Effector memory CD4-positive, alpha-beta T cell (primary cell): Measurements from ENCODE around the gene SMG5.
A peak's percentile ranks its signal among the peaks of the same experiment; 100 is the strongest.

Experiments used
- DNase-seq, 3 donors: peaks; one replicate each; pipeline ENCODE4 v3.0.0-alpha.2; 2020
- H3K27ac ChIP-seq: 2 replicates; pipeline ENCODE4 v1.7.0; 2013; ENCODE audit warnings: mild to moderate bottlenecking, low read length, moderate library complexity; ENCODE audit not compliant: insufficient read depth, poor library complexity, severe bottlenecking
- H3K27me3 ChIP-seq: replicated peaks from 2 replicates; pipeline ENCODE4 v1.7.0; 2013; ENCODE audit warnings: mild to moderate bottlenecking, low read length; ENCODE audit not compliant: insufficient read depth, control insufficient read depth, poor library complexity, severe bottlenecking
- H3K36me3 ChIP-seq: 2 replicates; pipeline ENCODE4 v1.7.0; 2013; ENCODE audit warnings: mild to moderate bottlenecking, low read length, moderate library complexity; ENCODE audit not compliant: control insufficient read depth, insufficient read depth
- H3K4me1 ChIP-seq: 2 replicates; pipeline ENCODE4 v1.7.0; 2013; ENCODE audit warnings: low read length, mild to moderate bottlenecking; ENCODE audit not compliant: control insufficient read depth, insufficient read depth, poor library complexity, severe bottlenecking
- H3K4me3 ChIP-seq: 2 replicates; pipeline ENCODE4 v1.7.0; 2013; ENCODE audit warnings: low read length, low read depth, mild to moderate bottlenecking; ENCODE audit not compliant: insufficient read depth, poor library complexity, severe bottlenecking
- H3K9me3 ChIP-seq: 2 replicates; pipeline ENCODE4 v1.7.0; 2013; ENCODE audit warnings: mild to moderate bottlenecking, low read length, moderate library complexity; ENCODE audit not compliant: control insufficient read depth

Gene SMG5

DNA sequence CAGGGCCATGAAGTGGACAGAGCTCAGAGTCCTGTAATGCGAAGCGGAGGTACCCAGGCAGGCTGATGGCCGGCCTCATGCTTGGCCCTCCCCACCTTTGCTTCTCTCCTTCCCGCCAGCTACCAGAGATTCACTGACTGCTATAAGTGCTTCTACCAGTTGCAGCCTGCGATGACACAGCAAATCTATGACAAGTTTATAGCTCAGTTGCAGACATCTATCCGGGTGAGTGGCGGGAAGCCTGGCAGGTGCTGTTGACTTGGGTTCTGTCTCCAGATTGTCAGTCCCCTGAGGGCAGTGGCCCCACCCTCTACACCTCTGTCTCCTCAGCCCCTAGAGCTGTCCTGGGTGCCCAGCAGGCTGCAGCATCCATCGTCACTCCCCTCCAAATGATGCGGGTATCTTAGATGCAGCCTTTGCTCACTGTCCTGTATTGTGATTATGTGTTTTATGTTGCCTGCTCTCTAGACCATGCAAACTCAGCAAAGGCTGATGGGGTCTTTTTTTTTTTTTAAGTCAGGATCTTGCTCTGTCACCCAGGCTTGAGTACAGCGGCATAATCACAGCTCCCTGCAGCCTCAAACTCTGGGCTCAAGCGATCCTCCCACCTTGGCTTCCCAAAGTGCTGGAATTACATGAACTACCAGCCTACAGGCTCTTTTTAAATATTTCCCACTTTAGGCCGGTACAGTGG lies 50.3 kb downstream of the SMG5 start:
- no peaks in the 10 kb centered on the region for H3K9me3 ChIP-seq
- no peaks in the 10 kb centered on the region for H3K4me1 ChIP-seq
- no peak overlapping the region for H3K27ac ChIP-seq
- no peak for DNase-seq
- H3K27me3 ChIP-seq, result no peaks in the 10 kb centered on the region
- no peak overlapping the region for H3K4me3 ChIP-seq
- peaks cover 34% of the 10 kb centered on the region for H3K36me3 ChIP-seq

DNA sequence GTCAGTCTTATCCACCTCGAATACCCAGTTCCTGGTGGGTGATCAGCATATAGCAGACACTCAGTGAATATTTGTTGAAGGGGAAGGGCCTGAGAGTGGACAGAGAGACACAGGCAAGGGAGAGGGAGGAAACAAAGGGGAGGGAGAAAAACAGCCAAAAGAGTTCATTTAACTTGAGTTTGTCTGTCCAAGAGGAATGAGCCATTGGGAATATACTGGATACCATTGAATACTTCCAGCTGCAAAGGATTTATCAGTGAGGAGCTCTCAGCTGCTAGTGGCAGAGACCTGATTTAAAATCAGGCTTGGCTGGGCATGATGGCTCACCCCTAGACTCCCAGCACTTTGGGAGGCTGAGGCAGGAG lies 52.2 kb downstream of the SMG5 start:
- Histone ChIP-seq H3K36me3 (peaks cover 25% of the 10 kb centered on the region), H3K4me1 (peaks cover 1% of the 10 kb centered on the region), H3K27ac (no peak overlapping the region), H3K9me3 (no peaks in the 10 kb centered on the region), H3K4me3 (no peak overlapping the region), H3K27me3 (no peaks in the 10 kb centered on the region)
- no peak for DNase-seq

DNA sequence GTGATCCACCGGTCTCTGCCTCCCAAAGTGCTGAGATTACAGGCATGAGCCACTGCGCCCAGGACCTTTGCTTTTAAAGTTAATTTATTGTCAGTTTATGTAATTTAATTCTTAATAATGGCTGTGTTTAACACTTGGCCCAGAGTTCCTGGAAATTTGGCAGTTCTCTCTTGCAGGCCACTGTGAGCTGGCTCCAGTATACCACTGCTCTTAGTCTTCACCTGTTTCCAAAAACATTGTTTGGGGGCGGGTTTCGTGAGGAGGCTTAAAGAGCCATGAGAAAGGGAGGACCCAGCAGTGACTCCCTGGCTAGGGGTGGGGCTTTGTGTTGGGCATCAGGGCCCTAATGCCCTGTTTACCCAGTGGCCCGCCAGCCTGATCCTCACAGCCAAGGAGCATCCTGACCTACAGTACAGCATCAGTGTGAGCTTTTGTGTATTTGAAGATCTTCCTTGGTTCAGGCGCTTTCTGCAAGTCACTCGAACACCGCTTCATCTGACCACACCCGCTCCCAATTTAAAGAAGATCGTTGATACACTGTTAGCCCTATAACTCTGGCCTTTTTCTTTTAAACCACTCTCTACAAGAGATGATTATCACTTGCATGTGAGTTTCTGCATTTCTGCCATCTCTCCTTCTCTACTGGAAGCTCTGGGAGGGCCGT lies 52.7 kb downstream of the SMG5 start:
- no peaks in the 10 kb centered on the region for H3K27me3 ChIP-seq
- H3K9me3 ChIP-seq, result no peaks in the 10 kb centered on the region
- DNase-seq, result no peak
- no peak overlapping the region for H3K4me3 ChIP-seq
- peaks cover 5% of the 10 kb centered on the region for H3K4me1 ChIP-seq
- peaks cover 25% of the 10 kb centered on the region for H3K36me3 ChIP-seq
- H3K27ac ChIP-seq, result no peak overlapping the region

DNA sequence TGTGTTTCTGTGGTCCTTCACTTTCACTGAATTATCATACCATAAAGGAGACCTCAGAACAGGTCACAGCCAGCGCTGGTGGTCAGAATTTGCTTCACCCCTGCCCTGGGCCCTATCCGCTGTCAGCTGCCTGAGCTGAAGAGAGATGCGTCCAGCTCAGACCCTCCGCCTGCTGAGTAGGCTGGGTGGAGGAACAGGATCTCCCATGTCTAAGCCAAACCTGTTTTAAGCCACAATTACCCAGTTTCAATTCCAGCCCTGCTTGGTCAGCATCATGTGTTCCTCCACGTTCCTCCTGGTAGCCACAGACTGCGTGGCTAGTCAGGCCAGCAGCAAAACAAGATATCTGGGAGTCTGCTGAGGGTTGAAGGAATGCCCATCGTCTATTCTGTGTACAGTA lies 54.1 kb downstream of the SMG5 start:
- peaks cover 29% of the 10 kb centered on the region for H3K36me3 ChIP-seq
- no peak overlapping the region for H3K4me3 ChIP-seq
- peaks cover 5% of the 10 kb centered on the region for H3K4me1 ChIP-seq
- no peaks in the 10 kb centered on the region for H3K9me3 ChIP-seq
- DNase-seq, result no peak
- no peak overlapping the region for H3K27ac ChIP-seq
- H3K27me3 ChIP-seq, result no peaks in the 10 kb centered on the region

DNA sequence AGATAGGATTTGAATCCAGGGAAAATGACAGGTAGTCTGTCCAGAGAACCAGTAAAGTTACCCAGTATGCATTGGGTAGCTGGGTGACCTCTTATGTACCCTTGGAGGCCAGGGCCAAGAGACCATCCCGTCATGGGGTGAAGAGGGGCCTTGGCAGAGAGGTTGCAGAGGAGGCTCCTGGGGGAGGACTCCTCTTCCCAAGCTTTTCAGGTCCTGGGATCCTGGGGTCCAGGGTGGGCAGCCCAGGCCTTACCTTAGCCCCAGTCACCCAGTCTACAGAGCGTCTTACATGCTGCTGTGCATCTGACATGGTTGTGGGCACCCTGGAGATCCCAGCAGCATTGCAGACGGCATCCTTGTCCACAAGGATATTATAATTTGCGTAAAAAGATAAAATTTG lies 55.8 kb downstream of the SMG5 start:
- Histone ChIP-seq H3K9me3 (no peaks in the 10 kb centered on the region), H3K4me1 (peaks cover 5% of the 10 kb centered on the region), H3K27ac (no peak overlapping the region), H3K4me3 (no peak overlapping the region), H3K27me3 (no peaks in the 10 kb centered on the region), H3K36me3 (peaks cover 34% of the 10 kb centered on the region)
- DNase-seq, result no peak

DNA sequence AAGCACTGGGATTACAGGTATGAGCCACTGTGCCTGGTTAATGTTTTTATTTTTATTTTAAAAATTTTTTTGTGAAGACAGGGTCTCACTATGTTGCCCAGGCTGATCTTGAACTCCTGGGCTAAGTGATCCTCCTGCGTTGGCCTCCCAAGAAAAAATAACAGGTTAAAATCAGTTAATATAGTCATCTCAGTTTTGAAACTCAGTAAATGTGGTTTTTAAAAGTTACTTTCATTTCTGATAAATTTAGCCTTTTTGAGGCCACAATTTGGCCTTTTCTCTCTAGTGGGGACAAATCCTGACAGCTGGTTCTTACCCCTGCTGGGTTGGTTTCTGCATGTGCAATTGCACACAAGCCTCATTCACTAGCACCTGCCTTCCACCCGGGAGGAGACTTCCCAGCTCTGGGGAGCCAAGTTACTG lies 56.5 kb downstream of the SMG5 start:
- no peak overlapping the region for H3K27ac ChIP-seq
- no peaks in the 10 kb centered on the region for H3K9me3 ChIP-seq
- DNase-seq, result no peak
- H3K4me1 ChIP-seq, result peaks cover 5% of the 10 kb centered on the region
- H3K36me3 ChIP-seq, result peaks cover 39% of the 10 kb centered on the region
- H3K4me3 ChIP-seq, result no peak overlapping the region
- H3K27me3 ChIP-seq, result no peaks in the 10 kb centered on the region

DNA sequence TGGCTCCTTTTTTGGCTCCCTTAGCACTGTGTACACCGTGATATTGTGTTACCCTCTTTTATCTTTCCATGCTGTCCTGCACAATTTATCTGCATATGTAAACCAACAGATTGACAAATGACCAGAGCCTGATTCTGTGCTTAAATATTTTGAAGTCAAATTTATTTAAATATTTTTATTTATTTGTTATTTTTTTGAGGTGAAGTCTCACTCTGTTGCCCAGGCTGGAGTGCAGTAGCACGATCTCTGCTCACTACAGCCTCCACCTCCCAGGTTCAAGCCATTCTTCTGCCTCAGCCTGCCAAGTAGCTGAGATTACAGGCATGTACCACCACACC lies 57.0 kb downstream of the SMG5 start:
- no peak for DNase-seq
- H3K4me1 ChIP-seq, result peaks cover 5% of the 10 kb centered on the region
- H3K27me3 ChIP-seq, result no peaks in the 10 kb centered on the region
- no peak overlapping the region for H3K4me3 ChIP-seq
- H3K27ac ChIP-seq, result no peak overlapping the region
- peaks cover 43% of the 10 kb centered on the region for H3K36me3 ChIP-seq
- H3K9me3 ChIP-seq, result no peaks in the 10 kb centered on the region

DNA sequence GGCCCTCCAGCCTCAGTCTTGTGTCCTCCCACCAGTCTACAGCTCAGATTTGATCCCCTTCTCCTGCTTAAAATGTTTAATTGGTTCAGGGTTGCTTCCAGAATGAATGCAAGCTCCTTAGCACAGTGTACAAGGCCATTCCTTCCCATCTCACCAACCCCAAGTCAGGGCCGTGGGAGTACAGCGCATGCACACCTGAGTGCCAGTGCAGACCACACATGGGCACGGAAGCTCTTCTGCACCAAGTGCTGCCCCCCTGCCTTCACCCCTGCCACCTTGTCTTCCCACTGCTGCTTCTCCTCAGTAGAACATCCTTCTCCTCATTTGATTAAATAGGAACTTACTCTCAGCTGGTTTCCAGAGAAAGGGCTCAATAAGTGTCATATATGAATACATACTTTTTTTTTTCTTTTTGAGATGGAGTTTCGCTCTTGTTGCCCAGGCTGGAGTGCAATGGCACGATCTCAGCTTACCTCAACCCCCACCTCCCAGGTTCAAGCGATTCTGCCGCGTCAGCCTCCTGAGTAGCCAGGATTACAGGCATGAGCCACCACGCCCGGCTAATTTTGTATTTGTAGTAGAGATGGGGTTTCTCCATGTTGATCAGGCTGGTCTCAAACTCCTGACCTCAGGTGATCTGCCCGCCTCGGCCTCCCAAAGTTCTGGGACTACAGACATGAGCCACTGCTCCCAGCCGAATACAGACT lies 60.5 kb downstream of the SMG5 start:
- DNase-seq, result no peak
- H3K27ac ChIP-seq, result no peak overlapping the region
- H3K27me3 ChIP-seq, result no peaks in the 10 kb centered on the region
- H3K4me3 ChIP-seq, result no peak overlapping the region
- H3K9me3 ChIP-seq, result no peaks in the 10 kb centered on the region
- peaks cover 8% of the 10 kb centered on the region for H3K4me1 ChIP-seq
- peaks cover 34% of the 10 kb centered on the region for H3K36me3 ChIP-seq

DNA sequence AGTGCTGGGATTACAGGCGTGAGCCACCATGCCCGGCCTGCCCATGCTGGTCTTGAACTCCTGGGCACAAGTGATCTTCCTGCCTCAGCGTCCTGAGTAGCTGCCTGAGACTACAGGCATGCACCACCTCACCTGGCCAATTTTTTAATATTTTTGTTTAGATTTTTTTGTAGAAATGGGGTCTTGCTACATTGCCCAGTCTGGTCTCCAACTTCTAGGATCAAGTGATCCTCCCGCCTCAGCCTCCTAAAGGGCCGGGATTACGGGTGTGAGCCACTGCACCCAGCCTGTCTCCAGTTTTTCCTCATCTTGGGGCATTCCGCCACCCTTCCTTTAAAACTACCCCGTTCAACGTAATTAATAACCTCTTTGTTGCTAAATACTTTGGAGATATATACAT lies 62.4 kb downstream of the SMG5 start:
- no peak for DNase-seq
- no peaks in the 10 kb centered on the region for H3K27me3 ChIP-seq
- H3K36me3 ChIP-seq, result peaks cover 25% of the 10 kb centered on the region
- H3K4me1 ChIP-seq, result peaks cover 7% of the 10 kb centered on the region
- no peak overlapping the region for H3K27ac ChIP-seq
- H3K4me3 ChIP-seq, result no peak overlapping the region
- no peaks in the 10 kb centered on the region for H3K9me3 ChIP-seq

DNA sequence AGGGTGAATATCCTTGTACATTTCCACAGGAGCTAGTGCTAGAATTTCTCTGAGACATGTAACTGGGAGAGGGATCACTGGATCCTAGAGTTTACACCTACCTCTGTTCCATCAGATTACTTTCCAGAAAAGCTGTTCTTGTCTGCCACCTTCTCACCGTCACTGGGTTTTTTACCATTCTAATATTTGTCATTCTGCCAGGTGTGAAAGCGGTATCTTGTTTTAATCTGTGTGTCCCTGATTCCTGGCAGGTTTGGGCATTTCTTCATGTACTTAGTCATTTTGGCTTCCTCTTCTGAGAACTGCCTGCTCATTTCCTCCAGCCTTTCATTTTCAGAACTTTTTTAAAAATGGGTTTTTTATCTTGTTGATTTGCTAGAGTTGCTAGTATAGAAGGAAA lies 64.8 kb downstream of the SMG5 start:
- H3K27ac ChIP-seq, result peak overlapping the region; percentile 34

More for the DNA sequence above, 64.8 kb downstream of the SMG5 start:
- no peak for DNase-seq
- Histone ChIP-seq H3K27me3 (no peaks in the 10 kb centered on the region), H3K9me3 (no peaks in the 10 kb centered on the region), H3K36me3 (peaks cover 18% of the 10 kb centered on the region), H3K4me3 (no peak overlapping the region), H3K4me1 (peaks cover 20% of the 10 kb centered on the region)
